ENCODE results near the gene RANGAP1. TPM values are rescaled to one million over a fixed set of nuclear protein-coding genes. Genes with fewer than 3 reads are reported as not detected.

Gene RANGAP1
- total RNA-seq, 1 donor: 48.6 TPM

DNA sequence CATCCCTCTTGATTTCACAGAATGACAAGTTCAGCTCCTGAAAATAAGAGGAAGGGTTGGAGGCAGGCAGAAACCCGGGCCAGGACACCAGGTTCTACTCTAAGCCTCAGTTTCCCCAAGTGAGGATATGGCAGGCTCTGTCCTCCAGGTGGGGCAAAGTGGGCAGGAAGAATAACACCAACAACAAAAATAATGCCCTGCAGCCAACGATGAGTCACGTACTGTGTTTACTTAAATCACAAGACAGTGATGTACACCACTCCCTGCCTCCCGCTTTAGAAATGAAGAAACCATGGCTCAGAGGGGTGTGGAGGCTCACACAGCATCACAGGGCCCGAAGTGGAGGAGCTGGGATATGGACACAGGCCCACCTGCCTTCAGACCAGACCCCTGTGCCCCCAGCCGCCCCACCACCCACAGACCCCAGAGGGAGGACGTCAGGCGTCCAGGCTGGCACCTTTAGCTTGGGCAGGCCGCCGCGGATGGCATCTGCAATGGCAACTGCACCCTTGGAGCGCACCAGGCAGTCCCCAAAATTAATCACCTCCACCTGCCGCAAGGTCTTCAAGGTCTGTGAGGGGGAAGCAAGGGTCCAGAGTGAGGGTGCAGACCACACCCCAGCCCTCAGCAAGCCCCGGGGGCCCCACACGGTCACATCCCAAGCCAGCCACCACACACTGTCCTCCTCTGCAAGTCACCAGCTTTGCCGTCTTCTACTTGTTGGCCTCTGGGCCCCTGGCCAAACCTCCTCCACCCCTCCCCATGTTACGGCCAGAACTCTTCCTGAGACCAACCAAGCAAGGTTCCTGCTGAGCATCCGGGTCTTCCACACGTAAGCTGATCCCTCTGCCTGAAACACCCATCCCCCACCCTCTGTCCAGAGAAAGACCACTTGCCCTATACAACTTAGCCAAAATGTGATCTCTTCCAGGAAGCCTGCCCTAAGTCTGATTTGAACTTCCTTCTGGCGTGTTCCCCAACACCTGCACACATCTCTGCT, 29.4 kb downstream of the RANGAP1 start:
- no peaks in the 10 kb centered on the region for H3K27me3 ChIP-seq (ENCODE audit: insufficient read depth, low read length)
- H3K4me3 ChIP-seq (ENCODE audit: low read length): no peak overlapping the region
- H3K4me1 ChIP-seq (ENCODE audit: insufficient read depth, low read length): no peaks in the 10 kb centered on the region
- H3K9me3 ChIP-seq (ENCODE audit: low read depth, low read length): no peaks in the 10 kb centered on the region

DNA sequence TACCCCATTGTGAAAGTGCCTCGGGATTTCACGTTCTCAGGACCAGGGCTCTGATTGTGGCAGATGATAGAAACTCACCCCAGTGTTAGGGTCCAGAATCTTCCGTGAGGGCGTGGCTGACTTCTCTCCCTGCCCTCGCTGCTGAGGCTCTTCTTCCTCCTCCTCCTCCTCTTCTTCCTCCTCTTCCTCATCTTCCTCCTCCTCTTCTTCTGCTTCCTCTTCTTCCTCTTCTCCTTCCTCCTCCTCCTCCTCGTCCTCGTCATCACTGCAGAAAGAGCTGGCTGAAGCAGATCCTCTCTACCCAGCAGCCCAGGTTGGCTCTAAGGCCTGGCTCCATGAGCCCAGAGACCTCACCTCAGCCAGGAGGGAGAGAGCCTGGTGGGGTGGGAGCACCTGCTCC, 31.8 kb downstream of the RANGAP1 start:
- no peaks in the 10 kb centered on the region for H3K9me3 ChIP-seq (ENCODE audit: low read depth, low read length)
- no peaks in the 10 kb centered on the region for H3K4me1 ChIP-seq (ENCODE audit: insufficient read depth, low read length)
- no peaks in the 10 kb centered on the region for H3K27me3 ChIP-seq (ENCODE audit: insufficient read depth, low read length)
- H3K4me3 ChIP-seq (ENCODE audit: low read length): no peak overlapping the region

DNA sequence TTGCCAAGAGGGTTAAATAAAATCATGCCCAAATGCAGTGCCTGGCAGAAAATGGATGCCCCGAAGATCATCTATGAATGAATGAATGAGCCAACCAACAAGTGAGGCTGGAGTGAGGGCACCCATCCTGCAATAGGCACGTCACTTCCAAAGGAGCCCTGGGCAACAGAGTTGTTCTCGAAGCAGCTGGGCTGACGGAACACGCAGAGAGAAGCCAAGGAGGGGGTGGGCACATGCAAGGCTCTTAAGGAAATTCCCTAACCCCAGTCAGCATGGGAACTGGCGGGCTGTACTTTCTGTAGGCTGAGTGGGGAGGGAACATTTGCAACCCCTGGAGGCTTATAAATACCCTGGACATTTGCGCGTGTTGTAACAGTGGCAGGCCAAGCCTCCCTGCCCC, 33.6 kb downstream of the RANGAP1 start:
- no peak overlapping the region for H3K4me3 ChIP-seq (ENCODE audit: low read length)
- no peaks in the 10 kb centered on the region for H3K9me3 ChIP-seq (ENCODE audit: low read depth, low read length)
- no peaks in the 10 kb centered on the region for H3K4me1 ChIP-seq (ENCODE audit: insufficient read depth, low read length)
- H3K27me3 ChIP-seq (ENCODE audit: insufficient read depth, low read length): no peaks in the 10 kb centered on the region

DNA sequence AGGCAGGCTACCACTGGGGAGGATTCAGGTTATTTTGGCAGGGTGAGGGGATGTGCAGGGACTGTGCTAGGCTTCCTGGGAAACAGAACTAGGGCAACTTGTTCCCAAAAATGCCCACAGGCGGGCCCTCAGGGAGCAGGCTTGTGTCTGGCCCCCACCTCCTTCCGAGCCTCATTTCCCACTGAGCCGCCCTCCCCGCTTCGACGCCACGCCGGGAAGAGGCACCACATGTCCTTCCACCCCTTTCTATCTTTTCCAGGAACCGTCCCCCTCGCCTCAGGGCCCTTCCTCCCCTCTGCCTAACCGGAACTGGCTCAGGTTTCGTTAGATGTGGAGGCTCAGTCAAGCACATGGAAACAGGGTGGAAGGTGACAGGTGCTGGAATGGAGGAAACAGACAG, 35.9 kb downstream of the RANGAP1 start:
- H3K27me3 ChIP-seq (ENCODE audit: insufficient read depth, low read length): no peaks in the 10 kb centered on the region
- H3K4me3 ChIP-seq (ENCODE audit: low read length): no peak overlapping the region
- H3K9me3 ChIP-seq (ENCODE audit: low read depth, low read length): no peaks in the 10 kb centered on the region
- no peaks in the 10 kb centered on the region for H3K4me1 ChIP-seq (ENCODE audit: insufficient read depth, low read length)

DNA sequence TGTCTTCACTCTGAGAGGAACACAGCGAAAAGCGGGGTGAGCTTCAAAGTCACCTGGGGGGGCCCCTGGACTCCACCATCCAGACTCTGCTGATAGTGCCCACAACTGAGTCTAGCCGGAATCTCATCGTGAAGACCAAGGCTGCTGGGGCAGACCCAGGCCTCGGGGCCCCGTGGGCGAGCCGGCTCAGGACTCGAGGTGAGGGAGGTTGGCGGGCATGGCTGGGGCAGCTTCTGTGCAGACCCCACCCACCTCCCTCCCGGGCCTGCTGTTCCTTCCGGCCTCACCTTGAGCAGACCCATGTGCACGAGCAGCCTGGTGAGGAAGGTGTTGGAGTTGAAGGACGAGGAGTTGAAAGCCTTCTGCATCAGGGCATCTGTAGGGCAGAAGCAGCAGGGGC, 36.5 kb downstream of the RANGAP1 start:
- Histone ChIP-seq H3K9me3 (ENCODE audit: low read depth, low read length) (no peaks in the 10 kb centered on the region), H3K4me1 (ENCODE audit: insufficient read depth, low read length) (no peaks in the 10 kb centered on the region)

DNA sequence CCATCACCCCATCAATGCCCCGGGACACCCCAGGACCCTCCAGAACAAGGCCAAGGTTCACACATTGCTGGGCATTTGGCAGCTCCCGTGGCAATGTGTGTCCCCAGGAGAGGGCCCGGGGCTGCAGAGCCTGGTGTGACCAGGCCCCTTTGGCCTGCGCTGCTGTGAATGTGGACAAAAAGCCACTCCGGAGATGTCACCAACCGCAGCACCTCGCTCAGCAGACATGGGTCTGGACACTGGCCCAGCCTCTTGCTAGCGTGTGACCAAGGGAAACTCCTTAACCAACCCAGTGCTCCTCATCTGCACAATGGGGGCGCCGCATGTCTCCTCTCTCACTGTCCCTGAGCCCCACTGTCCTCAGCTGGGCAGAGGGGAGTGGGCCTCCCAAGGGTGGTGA, 37.2 kb downstream of the RANGAP1 start:
- H3K27me3 ChIP-seq (ENCODE audit: insufficient read depth, low read length): no peaks in the 10 kb centered on the region

More for the DNA sequence above, 36.5 kb downstream of the RANGAP1 start:
- no peaks in the 10 kb centered on the region for H3K27me3 ChIP-seq (ENCODE audit: insufficient read depth, low read length)
- H3K4me3 ChIP-seq (ENCODE audit: low read length): no peak overlapping the region

DNA sequence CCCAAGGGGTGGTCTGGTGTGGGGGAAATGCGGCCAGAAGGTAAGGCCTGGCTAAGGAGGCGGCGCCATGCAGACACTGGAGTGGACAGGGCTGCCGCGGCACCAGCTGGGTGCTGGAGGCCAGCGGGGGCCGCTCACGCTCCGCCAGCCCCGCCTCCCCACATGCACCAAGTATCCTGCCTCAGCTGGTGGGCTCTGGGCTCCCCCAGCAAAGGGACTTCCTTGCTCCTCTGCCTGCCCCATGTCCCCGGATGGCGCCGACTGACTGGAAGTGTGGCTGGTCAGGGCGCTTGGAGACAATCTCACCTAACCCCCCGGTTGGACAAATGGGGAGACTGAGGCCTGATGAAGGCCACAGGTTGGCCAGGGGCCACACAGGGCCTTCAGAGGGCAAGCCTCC, 37.7 kb downstream of the RANGAP1 start:
- Histone ChIP-seq H3K9me3 (ENCODE audit: low read depth, low read length) (no peaks in the 10 kb centered on the region), H3K27me3 (ENCODE audit: insufficient read depth, low read length) (no peaks in the 10 kb centered on the region), H3K4me3 (ENCODE audit: low read length) (no peak overlapping the region), H3K4me1 (ENCODE audit: insufficient read depth, low read length) (no peaks in the 10 kb centered on the region)

More for the DNA sequence above, 37.2 kb downstream of the RANGAP1 start:
- no peaks in the 10 kb centered on the region for H3K4me1 ChIP-seq (ENCODE audit: insufficient read depth, low read length)
- H3K9me3 ChIP-seq (ENCODE audit: low read depth, low read length): no peaks in the 10 kb centered on the region
- H3K4me3 ChIP-seq (ENCODE audit: low read length): no peak overlapping the region

DNA sequence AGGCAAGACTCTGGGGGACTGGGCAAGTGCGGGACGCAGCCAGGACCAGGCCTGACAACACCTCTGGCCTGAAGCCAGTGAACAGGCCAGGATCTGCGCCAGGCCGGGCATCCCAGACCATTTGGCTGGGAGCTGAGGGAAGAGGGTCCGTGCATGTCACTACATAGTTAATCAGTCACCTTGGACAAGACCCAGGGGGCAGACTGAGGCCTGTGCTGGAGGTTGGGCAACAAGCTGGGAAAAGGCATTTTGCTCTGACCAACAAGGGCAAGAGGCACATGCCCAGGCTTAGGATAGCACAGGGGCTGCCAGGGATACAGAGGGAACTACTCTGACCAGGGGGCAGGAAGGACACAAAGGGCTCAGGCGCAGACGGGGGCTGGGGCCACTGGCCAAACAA, 38.3 kb downstream of the RANGAP1 start:
- no peaks in the 10 kb centered on the region for H3K9me3 ChIP-seq (ENCODE audit: low read depth, low read length)
- H3K4me3 ChIP-seq (ENCODE audit: low read length): no peak overlapping the region
- H3K4me1 ChIP-seq (ENCODE audit: insufficient read depth, low read length): no peaks in the 10 kb centered on the region
- H3K27me3 ChIP-seq (ENCODE audit: insufficient read depth, low read length): no peaks in the 10 kb centered on the region

DNA sequence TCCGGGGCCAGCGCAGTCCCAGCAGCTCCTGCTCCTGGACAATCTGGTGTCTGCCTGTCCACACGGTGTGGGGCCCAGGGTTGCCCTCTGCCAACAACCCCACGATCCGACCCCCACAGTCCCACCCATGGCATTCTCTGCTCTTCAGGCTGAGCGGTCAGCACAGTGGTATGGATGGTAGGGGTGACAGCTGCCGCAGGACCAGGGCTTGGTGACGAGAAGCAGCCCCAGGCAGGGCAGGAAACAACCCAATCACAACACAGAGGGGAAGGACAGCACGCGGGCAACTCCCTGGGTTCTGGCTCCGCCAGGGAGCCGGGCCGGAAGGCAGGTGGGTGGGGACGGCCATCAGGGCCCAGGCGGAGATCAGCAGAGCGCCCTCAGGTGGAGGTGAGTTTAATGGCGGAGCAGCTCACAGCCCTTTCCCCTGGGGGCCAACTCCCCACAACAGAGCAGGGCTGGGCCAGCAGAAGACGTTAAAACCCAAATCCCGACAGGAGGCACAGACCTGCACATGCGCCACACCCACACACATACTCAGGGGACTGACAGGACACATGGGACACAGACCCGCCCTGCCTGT, 40.0 kb downstream of the RANGAP1 start:
- no peaks in the 10 kb centered on the region for H3K4me1 ChIP-seq (ENCODE audit: insufficient read depth, low read length)
- H3K4me3 ChIP-seq (ENCODE audit: low read length): no peak overlapping the region
- H3K27me3 ChIP-seq (ENCODE audit: insufficient read depth, low read length): no peaks in the 10 kb centered on the region
- H3K9me3 ChIP-seq (ENCODE audit: low read depth, low read length): no peaks in the 10 kb centered on the region

DNA sequence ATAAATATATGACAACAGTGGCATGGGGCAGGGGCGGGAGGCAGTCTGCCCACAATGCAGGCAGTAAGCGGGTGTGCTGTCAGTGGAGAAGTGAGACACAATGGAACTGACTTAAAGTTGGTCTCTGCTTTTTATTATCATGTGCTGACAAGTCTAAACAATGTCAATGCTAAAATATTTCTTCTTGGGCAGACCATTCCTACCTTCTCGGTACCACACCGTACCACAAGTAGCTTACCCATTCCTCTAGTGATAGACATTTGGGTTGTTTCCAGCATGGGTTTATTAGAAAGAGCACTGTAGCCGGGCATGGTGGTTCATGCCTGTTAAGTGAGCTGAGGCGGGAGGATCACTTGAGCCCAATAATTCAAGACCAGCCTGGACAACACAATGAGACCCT, 42.6 kb downstream of the RANGAP1 start:
- Histone ChIP-seq H3K9me3 (ENCODE audit: low read depth, low read length) (no peaks in the 10 kb centered on the region), H3K4me1 (ENCODE audit: insufficient read depth, low read length) (no peaks in the 10 kb centered on the region), H3K4me3 (ENCODE audit: low read length) (no peak overlapping the region), H3K27me3 (ENCODE audit: insufficient read depth, low read length) (no peaks in the 10 kb centered on the region)

DNA sequence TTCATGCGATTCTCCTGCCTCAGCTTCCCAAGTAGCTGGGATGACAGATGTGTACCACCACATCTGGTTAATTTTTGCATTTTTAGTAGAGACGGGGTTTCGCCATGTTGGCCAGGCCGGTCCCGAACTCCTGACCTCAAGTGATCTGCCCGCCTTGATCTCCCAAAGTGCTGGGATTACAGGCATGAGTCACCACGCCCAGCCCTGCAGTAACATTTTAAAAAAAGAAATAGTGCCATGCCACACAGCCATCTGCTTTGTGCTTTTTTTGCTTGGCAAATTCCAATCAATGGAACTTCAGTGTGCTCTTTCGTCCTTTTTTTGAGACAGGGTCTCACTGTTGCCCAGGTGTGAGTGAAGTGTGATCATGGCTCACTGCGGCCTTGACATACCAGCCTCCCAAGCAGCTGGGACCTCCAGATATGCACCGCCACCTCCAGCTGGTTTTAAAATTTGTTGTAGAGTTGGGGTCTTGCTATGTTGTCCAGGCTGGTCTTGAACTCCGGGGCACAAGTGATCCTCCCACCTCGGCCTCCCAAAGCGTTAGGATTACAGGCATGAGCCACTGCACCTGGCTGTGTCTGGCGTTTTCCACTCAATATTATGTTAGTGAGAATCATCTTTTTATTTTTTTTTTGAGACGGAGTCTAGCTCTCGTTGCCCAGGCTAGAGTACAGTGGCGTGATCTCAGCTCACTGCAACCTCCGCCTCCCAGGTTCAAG, 43.4 kb downstream of the RANGAP1 start:
- H3K27me3 ChIP-seq (ENCODE audit: insufficient read depth, low read length): no peaks in the 10 kb centered on the region
- H3K4me3 ChIP-seq (ENCODE audit: low read length): no peak overlapping the region
- peaks cover 5% of the 10 kb centered on the region for H3K4me1 ChIP-seq (ENCODE audit: insufficient read depth, low read length)
- H3K9me3 ChIP-seq (ENCODE audit: low read depth, low read length): no peaks in the 10 kb centered on the region

DNA sequence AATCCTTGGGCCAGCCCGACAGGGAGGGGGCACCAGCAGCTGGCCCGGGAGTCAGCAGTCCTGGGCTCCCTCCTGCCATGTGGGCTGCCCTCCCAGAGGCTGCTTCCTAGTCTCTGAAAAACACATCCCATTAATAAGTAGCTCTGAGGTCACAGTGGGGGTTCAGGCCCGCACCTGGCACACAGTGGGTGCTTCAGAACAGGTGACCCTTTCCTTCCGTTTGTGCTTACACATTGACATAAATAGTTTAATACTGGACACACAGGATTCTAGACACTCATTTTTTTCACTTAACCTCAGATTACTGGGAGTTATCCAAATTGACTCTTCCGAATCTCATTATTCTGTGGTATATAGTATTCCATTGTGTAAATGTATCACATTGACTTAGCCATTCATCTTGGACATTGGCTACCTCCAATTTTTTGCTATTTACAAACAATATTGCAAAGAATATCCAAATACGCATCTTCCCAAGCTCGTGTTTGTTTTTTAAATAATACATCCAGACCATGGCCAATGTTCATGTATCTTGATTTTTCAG, 44.8 kb downstream of the RANGAP1 start:
- no peak overlapping the region for H3K4me3 ChIP-seq (ENCODE audit: low read length)
- no peaks in the 10 kb centered on the region for H3K9me3 ChIP-seq (ENCODE audit: low read depth, low read length)
- H3K4me1 ChIP-seq (ENCODE audit: insufficient read depth, low read length): peaks cover 13% of the 10 kb centered on the region
- H3K27me3 ChIP-seq (ENCODE audit: insufficient read depth, low read length): no peaks in the 10 kb centered on the region

DNA sequence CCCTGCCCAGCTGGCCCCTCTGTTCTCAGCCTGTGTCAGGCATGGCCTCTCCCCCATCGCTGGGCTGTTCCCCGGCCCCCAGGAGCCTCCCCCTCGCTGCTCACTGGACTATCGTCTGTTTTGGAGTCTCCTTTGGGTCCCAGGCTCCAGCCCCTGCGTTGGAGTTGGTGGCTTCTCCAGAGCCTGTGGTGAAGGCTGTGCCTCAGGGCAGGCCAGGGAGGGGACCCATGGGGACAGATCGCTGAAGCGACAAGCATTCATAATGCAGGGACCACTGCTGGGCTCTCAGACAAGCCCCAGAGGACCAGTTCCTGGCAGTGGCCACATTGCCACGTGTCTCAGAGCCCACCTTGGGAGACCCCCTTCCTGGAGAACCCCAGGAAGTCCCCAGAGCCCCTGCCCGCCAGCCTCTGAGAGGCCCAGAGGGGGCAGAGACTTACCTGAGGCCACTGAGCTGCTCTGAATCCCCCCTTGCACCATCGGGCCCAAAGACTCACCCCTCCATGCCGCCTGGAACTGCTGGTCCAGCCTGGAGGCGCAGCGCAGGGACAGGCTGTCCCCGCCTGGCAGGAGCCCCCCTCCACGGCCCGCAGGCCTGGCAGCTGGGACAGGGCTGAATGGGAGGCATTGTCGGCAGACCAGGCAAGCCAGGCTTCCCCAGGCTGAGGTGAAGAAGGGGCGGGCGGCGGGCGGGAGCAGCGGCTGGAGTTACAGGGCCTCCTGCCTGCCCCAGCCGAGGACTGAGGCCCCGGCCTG, 45.4 kb downstream of the RANGAP1 start, which contains the start of gene CHADL:
TSS of gene CHADL (minus strand) at position 555 of the 756 bp plus-strand sequence. CDS start at position 505, 50 bp downstream.
- Histone ChIP-seq H3K4me3 (ENCODE audit: low read length) (no peak within 1 kb of the TSS), H3K27me3 (ENCODE audit: insufficient read depth, low read length) (no peaks in the 10 kb centered on the region), H3K9me3 (ENCODE audit: low read depth, low read length) (no peaks in the 10 kb centered on the region)

DNA sequence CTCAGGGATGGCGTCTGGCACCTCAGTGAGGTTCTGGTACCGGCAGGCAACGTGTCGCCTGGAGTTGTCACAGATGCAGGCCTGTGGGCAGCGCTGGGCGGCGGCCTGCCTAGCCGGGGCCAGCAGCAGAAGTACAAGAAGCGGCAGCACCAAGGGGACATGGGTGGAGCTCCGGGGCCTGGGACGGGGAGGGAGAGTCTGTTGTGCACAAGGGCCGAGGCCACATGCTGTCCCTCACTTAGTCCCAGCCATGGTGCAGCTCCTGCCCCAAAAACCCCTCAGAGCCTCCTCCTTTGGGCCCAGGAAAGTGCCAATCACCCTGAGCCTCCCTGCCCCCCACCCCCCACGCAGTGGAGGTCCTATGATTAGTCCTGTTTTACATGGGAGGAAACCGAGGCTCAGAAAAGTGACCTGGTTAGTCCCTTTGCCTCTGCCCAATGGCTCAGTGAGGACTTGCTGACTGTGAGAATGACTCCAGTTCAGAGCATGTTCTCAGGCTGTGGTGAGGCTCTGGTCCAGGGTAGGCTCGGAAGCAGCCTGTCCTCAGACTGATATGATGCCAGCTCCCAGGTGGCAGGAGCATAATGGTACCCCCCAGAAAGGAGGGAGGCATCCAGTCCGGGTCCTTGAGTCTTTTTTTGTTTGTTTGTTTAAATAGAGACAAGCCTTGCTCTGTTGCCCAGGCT, 46.4 kb downstream of the RANGAP1 start:
- Histone ChIP-seq H3K9me3 (ENCODE audit: low read depth, low read length) (no peaks in the 10 kb centered on the region), H3K4me3 (ENCODE audit: low read length) (no peak overlapping the region), H3K27me3 (ENCODE audit: insufficient read depth, low read length) (no peaks in the 10 kb centered on the region), H3K4me1 (ENCODE audit: insufficient read depth, low read length) (peaks cover 13% of the 10 kb centered on the region)

More for the DNA sequence above, 45.4 kb downstream of the RANGAP1 start, which contains the start of gene CHADL:
- H3K4me1 ChIP-seq (ENCODE audit: insufficient read depth, low read length): peaks cover 13% of the 10 kb centered on the region

Measured in mononuclear cell (primary cell).